NOMO-1 (cell line): ENCODE results near the gene AMDHD1.
A peak's percentile ranks its signal among the peaks of the same experiment; 100 is the strongest.

Source experiments
- DNase-seq, 2 experiments: peaks; one replicate each; lab custom pipeline; 2025; ENCODE audit not compliant: unreplicated experiment in 2 of 2; lab: John Stamatoyannopoulos, UW

AMDHD1 gene

GRCh38 chr12:95943330-95943842 is at the start of gene AMDHD1:
TSS of gene AMDHD1 (plus strand) at chr12:95943331. CDS start at chr12:95943399, 68 bp downstream.
- peak; percentile 54 to 63 for DNase-seq

GRCh38 chr12:95896846-95897245 is 46.3 kb upstream of the AMDHD1 start:
- DNase-seq = no peak

- DNase-seq = no peak
Measured at GRCh38 chr12:95898081-95898480, 45.0 kb upstream of the AMDHD1 start.

GRCh38 chr12:95908573-95908972 is 34.6 kb upstream of the AMDHD1 start:
- no peak for DNase-seq

- DNase-seq = no peak
Measured at GRCh38 chr12:95909871-95910270, 33.3 kb upstream of the AMDHD1 start.

- peak; percentile 18 to 68 for DNase-seq
Measured at GRCh38 chr12:95918194-95918993, 24.7 kb upstream of the AMDHD1 start.

- no peak for DNase-seq
Measured at GRCh38 chr12:95919110-95919509, 24.0 kb upstream of the AMDHD1 start.

- peak in 1 of 2 experiments; percentile 54 for DNase-seq
Measured at GRCh38 chr12:95922231-95922630, 20.9 kb upstream of the AMDHD1 start.

GRCh38 chr12:95940514-95940913 is 2.6 kb upstream of the AMDHD1 start:
- no peak for DNase-seq

GRCh38 chr12:95942101-95942523 is 1.0 kb upstream of the AMDHD1 start:
- DNase-seq = no peak

- peak; percentile 74 to 75 for DNase-seq
Measured at GRCh38 chr12:95942524-95943329, 404 bp upstream of the AMDHD1 start, which contains the start of gene CCDC38. TSS of gene CCDC38 (minus strand) at chr12:95942614. CDS start at chr12:95936509, 6,105 bp downstream.

GRCh38 chr12:95944108-95944704 is 1.1 kb downstream of the AMDHD1 start:
- no peak for DNase-seq

- no peak for DNase-seq
Measured at GRCh38 chr12:95949477-95950206, 6.5 kb downstream of the AMDHD1 start.

- peak in 1 of 2 experiments; percentile 55 for DNase-seq
Measured at GRCh38 chr12:95951515-95951914, 8.4 kb downstream of the AMDHD1 start.

- DNase-seq = no peak
Measured at GRCh38 chr12:95953000-95953399, 9.9 kb downstream of the AMDHD1 start.

GRCh38 chr12:95955549-95956159 is 12.5 kb downstream of the AMDHD1 start:
- no peak for DNase-seq

- no peak for DNase-seq
Measured at GRCh38 chr12:95956557-95957145, 13.5 kb downstream of the AMDHD1 start.

GRCh38 chr12:95959107-95959506 is 16.0 kb downstream of the AMDHD1 start:
- DNase-seq = peak in 1 of 2 experiments; percentile 27

GRCh38 chr12:95960241-95960640 is 17.1 kb downstream of the AMDHD1 start:
- no peak for DNase-seq
